OCI-LY1 (cell line): ENCODE results near the gene CARNS1.

Experiments
- H2AFZ ChIP-seq: fragments of 200-600 bp; sonication (generic), shearing (Covaris generic); 2 replicates; pipeline ENCODE4 v1.6.0; 2014; ENCODE audit warnings: antibody characterized with exemption, mild to moderate bottlenecking, low read length
- H3F3A ChIP-seq: fragments of 200-600 bp; sonication (generic), shearing (Covaris generic); 2 replicates; pipeline ENCODE4 v1.6.0; 2014; ENCODE audit warnings: mild to moderate bottlenecking, antibody characterized with exemption, low read length, moderate library complexity; ENCODE audit not compliant: insufficient read depth
- H3K27ac ChIP-seq: fragments of 200-600 bp; sonication (generic); 2 replicates; pipeline ENCODE4 v1.5.1; 2014; ENCODE audit warnings: low read length, mixed run types, mild to moderate bottlenecking, low read depth; ENCODE audit not compliant: poor library complexity, severe bottlenecking
- H3K27me3 ChIP-seq: fragments of 200-600 bp; sonication (generic); 2 replicates; pipeline ENCODE4 v1.6.0; 2014; ENCODE audit warnings: antibody characterized with exemption, mild to moderate bottlenecking, low read length, moderate library complexity; ENCODE audit not compliant: insufficient read depth
- H3K36me3 ChIP-seq: fragments of 200-600 bp; sonication (generic); 2 replicates; pipeline ENCODE4 v1.6.1; 2014; ENCODE audit warnings: mild to moderate bottlenecking, antibody characterized with exemption, low read length, moderate library complexity, mixed read lengths; ENCODE audit not compliant: insufficient read depth
- H3K4me1 ChIP-seq: fragments of 200-600 bp; sonication (generic); 2 replicates; pipeline ENCODE4 v1.5.1; 2014; ENCODE audit warnings: mild to moderate bottlenecking, low read length, moderate library complexity; ENCODE audit not compliant: insufficient read depth, severe bottlenecking
- H3K4me2 ChIP-seq: fragments of 200-600 bp; sonication (generic), shearing (Covaris generic); 2 replicates; pipeline ENCODE4 v1.6.1; 2014; ENCODE audit warnings: low read length
- H3K4me3 ChIP-seq: fragments of 200-600 bp; sonication (generic); 2 replicates; pipeline ENCODE4 v1.5.1; 2014; ENCODE audit warnings: low read length, low read depth, mild to moderate bottlenecking, mixed read lengths; ENCODE audit not compliant: poor library complexity, severe bottlenecking
- H3K79me2 ChIP-seq: fragments of 200-600 bp; shearing (Covaris generic); 2 replicates; pipeline ENCODE4 v1.6.1; 2016; ENCODE audit warnings: mixed run types, low read length, mixed read lengths; ENCODE audit not compliant: insufficient read depth
- H3K9ac ChIP-seq: fragments of 200-600 bp; sonication (generic), shearing (Covaris generic); 2 replicates; pipeline ENCODE4 v1.6.1; 2014; ENCODE audit warnings: mild to moderate bottlenecking, low read length, mixed read lengths
- H3K9me2 ChIP-seq: fragments of 200-600 bp; sonication (generic), shearing (Covaris generic); 2 replicates; pipeline ENCODE4 v1.6.1; 2014; ENCODE audit warnings: low read depth, mild to moderate bottlenecking, low read length, mixed read lengths
- H3K9me3 ChIP-seq: fragments of 200-600 bp; shearing (Covaris generic); 2 replicates; pipeline ENCODE4 v1.6.1; 2014; ENCODE audit warnings: low read length, mixed read lengths
- H4K20me1 ChIP-seq: fragments of 200-600 bp; sonication (generic), shearing (Covaris generic); 2 replicates; pipeline ENCODE4 v1.6.0; 2016; ENCODE audit warnings: mild to moderate bottlenecking, low read length; ENCODE audit not compliant: insufficient read depth
- EZH2 ChIP-seq: fragments of 200-600 bp; sonication (generic), shearing (Covaris generic); IDR thresholded peaks from 2 replicates; pipeline ENCODE4 v1.8.0; 2017; ENCODE audit warnings: borderline replicate concordance, mixed run types, mild to moderate bottlenecking, antibody characterized with exemption, low read length, moderate library complexity, mixed read lengths
- TF ChIP-seq, protein P1 (sequence below): fragments of 200-600 bp; sonication (generic), shearing (Covaris generic); IDR thresholded peaks from 2 replicates; pipeline ENCODE4 v1.5.1; 2017; ENCODE audit warnings: mild to moderate bottlenecking, antibody characterized with exemption, low read length, moderate library complexity, mixed read lengths

CARNS1 gene

DNA sequence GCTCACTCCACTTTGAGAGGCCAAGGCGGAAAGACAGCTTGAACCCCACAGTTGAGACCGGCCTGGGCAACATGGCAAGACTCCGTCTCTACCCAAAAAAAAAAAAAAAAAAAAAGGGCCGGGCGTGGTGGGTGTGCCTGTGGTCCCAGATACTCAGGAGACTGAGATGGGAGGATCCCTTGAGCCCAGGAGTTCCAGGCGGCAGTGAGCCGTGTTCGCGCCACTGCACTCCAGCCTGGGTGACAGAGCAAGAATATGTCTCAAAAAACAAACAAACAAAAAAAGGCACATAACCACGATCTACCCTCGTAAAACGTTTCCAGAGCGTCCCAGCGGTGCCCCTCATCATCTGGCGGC, 24.6 kb upstream of the CARNS1 start:
- TF ChIP-seq, protein P1, sequence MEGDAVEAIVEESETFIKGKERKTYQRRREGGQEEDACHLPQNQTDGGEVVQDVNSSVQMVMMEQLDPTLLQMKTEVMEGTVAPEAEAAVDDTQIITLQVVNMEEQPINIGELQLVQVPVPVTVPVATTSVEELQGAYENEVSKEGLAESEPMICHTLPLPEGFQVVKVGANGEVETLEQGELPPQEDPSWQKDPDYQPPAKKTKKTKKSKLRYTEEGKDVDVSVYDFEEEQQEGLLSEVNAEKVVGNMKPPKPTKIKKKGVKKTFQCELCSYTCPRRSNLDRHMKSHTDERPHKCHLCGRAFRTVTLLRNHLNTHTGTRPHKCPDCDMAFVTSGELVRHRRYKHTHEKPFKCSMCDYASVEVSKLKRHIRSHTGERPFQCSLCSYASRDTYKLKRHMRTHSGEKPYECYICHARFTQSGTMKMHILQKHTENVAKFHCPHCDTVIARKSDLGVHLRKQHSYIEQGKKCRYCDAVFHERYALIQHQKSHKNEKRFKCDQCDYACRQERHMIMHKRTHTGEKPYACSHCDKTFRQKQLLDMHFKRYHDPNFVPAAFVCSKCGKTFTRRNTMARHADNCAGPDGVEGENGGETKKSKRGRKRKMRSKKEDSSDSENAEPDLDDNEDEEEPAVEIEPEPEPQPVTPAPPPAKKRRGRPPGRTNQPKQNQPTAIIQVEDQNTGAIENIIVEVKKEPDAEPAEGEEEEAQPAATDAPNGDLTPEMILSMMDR, result no peak
- no peak for TF ChIP-seq EZH2
- Histone ChIP-seq H3K36me3 (peaks cover 21% of the 10 kb centered on the region), H4K20me1 (no peaks in the 10 kb centered on the region), H3K4me1 (peaks cover 24% of the 10 kb centered on the region), H3F3A (no peaks in the 10 kb centered on the region), H2AFZ (no peak overlapping the region), H3K79me2 (no peaks in the 10 kb centered on the region), H3K9ac (peak overlapping the region; percentile 94), H3K27me3 (no peaks in the 10 kb centered on the region), H3K4me2 (peak overlapping the region; percentile 100), H3K27ac (no peak overlapping the region), H3K9me2 (no peaks in the 10 kb centered on the region), H3K9me3 (no peaks in the 10 kb centered on the region), H3K4me3 (peak overlapping the region; percentile 91)

DNA sequence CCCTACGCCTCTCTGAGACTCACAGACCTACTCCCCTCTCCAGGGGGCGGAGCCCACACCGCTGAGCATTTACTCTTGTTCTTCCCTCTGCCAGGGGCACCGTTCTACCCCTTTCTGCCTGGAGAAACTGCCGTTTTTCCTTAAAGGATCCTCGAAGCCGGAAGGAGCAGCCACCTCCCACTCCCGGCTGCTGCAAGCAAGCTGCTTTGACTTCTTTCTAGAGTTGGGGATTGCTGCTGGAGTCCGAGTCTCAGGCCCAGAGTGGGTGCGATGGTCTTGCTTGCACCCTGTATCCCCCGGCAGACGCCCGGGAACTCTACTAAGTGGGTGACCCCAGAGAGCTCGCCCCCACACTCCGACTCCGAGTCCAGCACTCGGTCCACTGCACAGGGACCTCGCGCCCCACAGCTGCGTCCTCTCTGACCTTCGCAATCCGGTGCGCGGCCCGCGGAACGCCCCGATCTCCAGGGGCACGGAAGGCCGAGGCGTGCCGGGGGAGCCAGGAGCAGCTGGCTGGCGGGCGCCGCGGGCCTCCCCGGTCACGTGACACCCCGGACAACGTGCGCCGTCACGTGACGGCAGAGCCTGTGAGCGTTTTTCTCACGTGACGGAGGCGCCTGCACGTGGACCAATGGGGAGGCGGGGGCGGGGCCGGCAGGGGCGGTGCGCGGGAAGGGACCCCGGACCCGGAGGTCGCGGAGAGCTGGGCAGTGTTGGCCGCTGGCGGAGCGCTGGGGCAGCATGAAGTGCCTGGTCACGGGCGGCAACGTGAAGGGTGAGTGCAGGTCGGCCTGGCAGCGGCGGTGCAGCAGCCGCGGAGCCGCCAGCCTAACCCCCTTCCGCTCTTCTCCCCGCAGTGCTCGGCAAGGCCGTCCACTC, 23.9 kb upstream of the CARNS1 start, which contains the start of gene RAD9A:
TSS of gene RAD9A (plus strand) at position 683 of the 879 bp plus-strand sequence. CDS start at position 742, 59 bp downstream.
- H3K4me1 ChIP-seq, result peaks cover 24% of the 10 kb centered on the region
- TF ChIP-seq, protein P1, result no peak
- TF ChIP-seq EZH2, result no peak
- H3K27me3 ChIP-seq, result no peaks in the 10 kb centered on the region
- peak within 1 kb of the TSS; percentile 100 for H3K4me2 ChIP-seq
- H3K79me2 ChIP-seq, result no peaks in the 10 kb centered on the region
- no peaks in the 10 kb centered on the region for H3K9me3 ChIP-seq
- peak within 1 kb of the TSS; percentile 91 for H3K4me3 ChIP-seq
- H3K9ac ChIP-seq, result peak within 1 kb of the TSS; percentile 94
- H3K27ac ChIP-seq, result no peak within 1 kb of the TSS
- no peaks in the 10 kb centered on the region for H3K9me2 ChIP-seq
- H3K36me3 ChIP-seq, result peaks cover 28% of the 10 kb centered on the region
- no peaks in the 10 kb centered on the region for H4K20me1 ChIP-seq
- H3F3A ChIP-seq, result no peaks in the 10 kb centered on the region
- H2AFZ ChIP-seq, result no peak within 1 kb of the TSS

DNA sequence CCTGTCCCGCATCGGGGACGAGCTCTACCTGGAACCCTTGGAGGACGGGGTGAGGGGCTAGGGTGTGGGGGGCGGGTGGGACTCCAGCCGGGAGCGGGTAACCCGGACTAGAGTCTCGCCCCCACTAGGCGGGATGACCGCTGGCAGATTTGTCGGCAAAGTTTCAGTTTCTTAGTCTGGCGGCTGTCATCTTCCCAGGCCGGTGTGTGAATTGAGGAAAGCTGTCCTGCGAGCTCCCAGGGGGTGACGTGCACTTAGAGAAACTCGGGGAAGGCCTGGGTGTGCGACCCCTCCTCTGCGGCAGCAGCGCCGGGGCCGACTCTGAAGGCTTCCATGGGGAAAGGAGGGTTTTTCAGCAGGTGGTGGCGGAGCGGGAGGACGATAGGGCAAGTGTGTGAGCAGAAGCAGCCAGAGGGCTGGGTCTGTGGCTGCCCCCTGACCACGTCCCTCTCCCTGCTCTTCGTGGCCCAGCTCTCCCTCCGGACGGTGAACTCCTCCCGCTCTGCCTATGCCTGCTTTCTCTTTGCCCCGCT, 23.2 kb upstream of the CARNS1 start:
- H3K4me3 ChIP-seq, result peak overlapping the region; percentile 91
- no peak overlapping the region for H3K27ac ChIP-seq
- H3F3A ChIP-seq, result no peaks in the 10 kb centered on the region
- H3K79me2 ChIP-seq, result no peaks in the 10 kb centered on the region
- peak overlapping the region; percentile 100 for H3K4me2 ChIP-seq
- H3K4me1 ChIP-seq, result peaks cover 27% of the 10 kb centered on the region
- H4K20me1 ChIP-seq, result no peaks in the 10 kb centered on the region
- H3K9me2 ChIP-seq, result no peaks in the 10 kb centered on the region
- H3K36me3 ChIP-seq, result peaks cover 35% of the 10 kb centered on the region
- H3K9me3 ChIP-seq, result no peaks in the 10 kb centered on the region
- H2AFZ ChIP-seq, result no peak overlapping the region
- no peaks in the 10 kb centered on the region for H3K27me3 ChIP-seq
- H3K9ac ChIP-seq, result peak overlapping the region; percentile 94
- TF ChIP-seq, protein P1, result no peak
- no peak for TF ChIP-seq EZH2
